ENCODE measurements around the gene DDHD1.
"Not testable (repeated sequence)": the region's sequence is repeated elsewhere in the genome, so short reads cannot be mapped to it uniquely, and the experiment has no call there.

The DDHD1 gene

DNA sequence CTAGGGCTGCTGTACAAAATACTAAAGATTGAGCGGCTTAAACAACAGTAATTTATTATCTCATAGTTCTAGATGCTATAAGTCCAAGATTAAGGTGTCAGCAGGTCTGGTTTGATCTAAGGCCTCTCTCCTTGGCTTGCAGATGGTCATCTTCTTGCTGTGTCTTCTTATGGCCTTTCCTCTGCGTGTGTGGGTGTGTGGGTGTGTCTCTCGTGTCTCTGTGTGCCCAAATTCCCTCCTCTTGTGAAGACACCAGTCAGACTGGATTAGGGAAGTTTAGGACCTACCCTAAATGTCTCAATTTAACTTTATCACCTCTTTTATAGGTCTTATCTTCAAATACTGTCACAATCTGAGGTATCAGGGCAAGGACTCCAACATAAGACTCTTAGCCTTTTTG is 28.3 kb downstream of the DDHD1 start:
- Histone ChIP-seq H3K4me1 (ENCODE audit: control insufficient read depth, insufficient read depth, low read length) (no peaks in the 10 kb centered on the region), H3K36me3 (ENCODE audit: control insufficient read depth, insufficient read depth, low read length) (no peaks in the 10 kb centered on the region), H3K9ac (ENCODE audit: low read depth, low read length) (no peak overlapping the region), H3K9me3 (ENCODE audit: control insufficient read depth, insufficient read depth, low read length) (no peaks in the 10 kb centered on the region), H3K4me3 (ENCODE audit: low read depth, low read length) (no peak overlapping the region), H3K27me3 (ENCODE audit: control insufficient read depth, insufficient read depth, low read length) (no peaks in the 10 kb centered on the region)

DNA sequence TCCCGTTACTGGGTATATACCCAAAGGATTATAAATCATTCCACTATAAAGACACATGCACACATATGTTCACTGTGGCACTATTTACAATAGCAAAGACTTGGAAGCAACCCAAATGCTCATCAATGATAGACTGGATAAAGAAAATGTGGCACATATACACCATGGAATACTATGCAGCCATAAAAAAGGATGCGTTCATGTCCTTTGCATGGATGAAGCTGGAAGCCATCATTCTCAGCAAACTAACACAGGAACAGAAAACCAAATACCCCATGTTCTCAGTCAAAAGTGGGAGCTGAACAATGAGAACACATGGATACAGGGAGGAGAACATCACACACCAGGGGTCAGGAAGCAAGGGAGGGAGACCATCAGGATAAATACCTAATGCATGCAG is 31.7 kb downstream of the DDHD1 start:
- H3K4me3 ChIP-seq (ENCODE audit: low read depth, low read length); H3K27me3 ChIP-seq (ENCODE audit: control insufficient read depth, insufficient read depth, low read length); H3K36me3 ChIP-seq (ENCODE audit: control insufficient read depth, insufficient read depth, low read length); H3K4me1 ChIP-seq (ENCODE audit: control insufficient read depth, insufficient read depth, low read length); H3K9ac ChIP-seq (ENCODE audit: low read depth, low read length); H3K9me3 ChIP-seq (ENCODE audit: control insufficient read depth, insufficient read depth, low read length): not testable (repeated sequence)

- not testable (repeated sequence) for H3K9me3 ChIP-seq (ENCODE audit: control insufficient read depth, insufficient read depth, low read length); H3K36me3 ChIP-seq (ENCODE audit: control insufficient read depth, insufficient read depth, low read length); H3K4me3 ChIP-seq (ENCODE audit: low read depth, low read length); H3K27me3 ChIP-seq (ENCODE audit: control insufficient read depth, insufficient read depth, low read length); H3K4me1 ChIP-seq (ENCODE audit: control insufficient read depth, insufficient read depth, low read length); H3K9ac ChIP-seq (ENCODE audit: low read depth, low read length)
Measured at GRCh38 chr14:53117479-53117878, 35.6 kb downstream of the DDHD1 start.

- H3K4me3 ChIP-seq (ENCODE audit: low read depth, low read length) = no peak overlapping the region
- H3K36me3 ChIP-seq (ENCODE audit: control insufficient read depth, insufficient read depth, low read length) = no peaks in the 10 kb centered on the region
- no peak overlapping the region for H3K9ac ChIP-seq (ENCODE audit: low read depth, low read length)
- no peaks in the 10 kb centered on the region for H3K27me3 ChIP-seq (ENCODE audit: control insufficient read depth, insufficient read depth, low read length)
- peaks cover 12% of the 10 kb centered on the region for H3K4me1 ChIP-seq (ENCODE audit: control insufficient read depth, insufficient read depth, low read length)
- no peaks in the 10 kb centered on the region for H3K9me3 ChIP-seq (ENCODE audit: control insufficient read depth, insufficient read depth, low read length)
Measured at GRCh38 chr14:53113989-53114388, 39.1 kb downstream of the DDHD1 start.

GRCh38 chr14:53110096-53110495 is 43.0 kb downstream of the DDHD1 start:
- peaks cover 14% of the 10 kb centered on the region for H3K4me1 ChIP-seq (ENCODE audit: control insufficient read depth, insufficient read depth, low read length)
- no peaks in the 10 kb centered on the region for H3K9me3 ChIP-seq (ENCODE audit: control insufficient read depth, insufficient read depth, low read length)
- no peaks in the 10 kb centered on the region for H3K36me3 ChIP-seq (ENCODE audit: control insufficient read depth, insufficient read depth, low read length)
- H3K27me3 ChIP-seq (ENCODE audit: control insufficient read depth, insufficient read depth, low read length) = no peaks in the 10 kb centered on the region
- H3K9ac ChIP-seq (ENCODE audit: low read depth, low read length) = no peak overlapping the region
- H3K4me3 ChIP-seq (ENCODE audit: low read depth, low read length) = no peak overlapping the region

DNA sequence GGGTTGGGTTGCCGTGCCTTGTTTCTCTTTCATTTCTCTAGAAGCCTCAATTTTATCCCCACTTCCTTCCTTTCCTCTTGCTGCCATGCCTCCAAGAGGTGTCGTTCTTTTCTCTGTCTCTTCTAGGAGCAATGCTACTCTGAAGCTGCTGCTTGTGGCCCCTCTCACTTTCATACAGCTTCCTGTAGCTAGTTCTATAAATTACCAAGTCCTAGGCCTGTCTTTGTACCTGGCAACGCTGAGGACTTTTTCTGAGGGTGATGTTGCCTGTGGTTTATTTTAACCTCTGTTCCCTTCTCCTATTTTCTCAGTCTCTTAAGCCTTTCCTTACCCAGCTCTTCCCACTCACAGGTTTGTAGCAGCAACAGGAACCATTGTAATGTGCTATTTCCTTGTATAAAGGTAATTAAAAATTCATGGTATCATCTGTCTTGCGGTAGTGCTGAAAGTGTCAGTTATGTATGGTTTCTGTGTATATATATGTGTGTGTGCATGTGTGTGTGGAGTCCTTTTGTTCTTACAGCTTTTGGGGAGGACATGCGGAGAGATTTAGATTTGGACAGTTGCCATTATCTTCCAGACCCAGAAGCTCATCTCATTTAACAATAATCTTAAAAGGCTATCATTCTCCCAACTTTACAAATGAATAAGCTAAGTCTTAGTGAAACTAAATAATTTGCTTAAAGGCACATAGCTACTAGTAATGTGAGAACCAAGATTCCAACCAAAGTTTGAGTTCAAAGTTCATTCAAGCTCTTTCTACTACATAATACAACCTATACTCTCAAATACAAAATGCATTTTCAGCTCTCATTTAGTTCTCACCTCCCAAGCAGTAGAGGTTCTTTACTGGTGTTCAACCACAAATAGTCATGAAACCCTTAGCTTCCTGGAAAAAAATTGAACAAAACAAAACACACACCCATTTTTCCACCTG is 43.8 kb downstream of the DDHD1 start:
- H3K36me3 ChIP-seq (ENCODE audit: control insufficient read depth, insufficient read depth, low read length) = no peaks in the 10 kb centered on the region
- peaks cover 14% of the 10 kb centered on the region for H3K4me1 ChIP-seq (ENCODE audit: control insufficient read depth, insufficient read depth, low read length)
- no peaks in the 10 kb centered on the region for H3K9me3 ChIP-seq (ENCODE audit: control insufficient read depth, insufficient read depth, low read length)
- H3K27me3 ChIP-seq (ENCODE audit: control insufficient read depth, insufficient read depth, low read length) = no peaks in the 10 kb centered on the region
- H3K4me3 ChIP-seq (ENCODE audit: low read depth, low read length) = no peak overlapping the region
- H3K9ac ChIP-seq (ENCODE audit: low read depth, low read length) = no peak overlapping the region

DNA sequence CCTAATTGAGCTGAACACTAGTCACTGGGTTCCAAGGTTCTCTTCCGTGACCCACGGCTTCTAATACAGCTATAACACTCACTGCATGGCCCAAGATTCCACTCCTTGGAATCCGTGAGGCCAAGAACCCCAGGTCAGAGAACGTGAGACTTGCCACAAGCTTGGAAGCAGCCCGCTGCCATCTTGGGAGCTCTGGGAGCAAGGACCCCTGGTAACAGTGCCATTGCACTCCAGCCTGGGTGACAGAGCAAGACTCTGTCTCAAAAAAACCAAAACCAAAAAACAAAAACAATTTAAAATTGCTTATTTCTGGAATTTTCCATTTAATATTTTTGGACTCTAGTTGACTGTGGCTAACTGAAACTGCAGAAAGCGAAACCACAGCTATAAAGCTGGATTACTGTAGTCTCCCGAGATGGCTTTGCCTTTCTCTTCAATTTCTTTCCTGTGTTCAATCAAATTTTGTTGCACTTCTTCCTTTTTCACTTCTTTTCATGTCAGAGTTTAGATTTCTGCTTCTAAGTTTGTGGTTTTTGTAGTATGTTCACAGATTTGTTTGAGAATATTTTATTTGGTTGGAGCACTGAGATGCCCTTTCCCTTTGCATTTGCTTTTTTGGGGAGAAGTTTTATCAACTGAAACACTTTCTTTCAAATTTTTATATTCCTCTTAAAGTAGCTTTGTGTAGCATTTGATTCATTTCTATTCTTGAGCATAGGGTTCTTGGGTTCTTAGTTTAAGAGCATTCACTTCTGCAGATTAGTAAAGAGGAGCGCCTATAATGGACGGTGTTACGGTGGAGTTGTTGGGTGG is 44.6 kb downstream of the DDHD1 start:
- Histone ChIP-seq H3K9me3 (ENCODE audit: control insufficient read depth, insufficient read depth, low read length) (no peaks in the 10 kb centered on the region), H3K27me3 (ENCODE audit: control insufficient read depth, insufficient read depth, low read length) (no peaks in the 10 kb centered on the region), H3K4me1 (ENCODE audit: control insufficient read depth, insufficient read depth, low read length) (peaks cover 14% of the 10 kb centered on the region), H3K9ac (ENCODE audit: low read depth, low read length) (no peak overlapping the region), H3K4me3 (ENCODE audit: low read depth, low read length) (no peak overlapping the region), H3K36me3 (ENCODE audit: control insufficient read depth, insufficient read depth, low read length) (no peaks in the 10 kb centered on the region)

- no peak overlapping the region for H3K9ac ChIP-seq (ENCODE audit: low read depth, low read length)
Measured at GRCh38 chr14:53106768-53107167, 46.4 kb downstream of the DDHD1 start.

DNA sequence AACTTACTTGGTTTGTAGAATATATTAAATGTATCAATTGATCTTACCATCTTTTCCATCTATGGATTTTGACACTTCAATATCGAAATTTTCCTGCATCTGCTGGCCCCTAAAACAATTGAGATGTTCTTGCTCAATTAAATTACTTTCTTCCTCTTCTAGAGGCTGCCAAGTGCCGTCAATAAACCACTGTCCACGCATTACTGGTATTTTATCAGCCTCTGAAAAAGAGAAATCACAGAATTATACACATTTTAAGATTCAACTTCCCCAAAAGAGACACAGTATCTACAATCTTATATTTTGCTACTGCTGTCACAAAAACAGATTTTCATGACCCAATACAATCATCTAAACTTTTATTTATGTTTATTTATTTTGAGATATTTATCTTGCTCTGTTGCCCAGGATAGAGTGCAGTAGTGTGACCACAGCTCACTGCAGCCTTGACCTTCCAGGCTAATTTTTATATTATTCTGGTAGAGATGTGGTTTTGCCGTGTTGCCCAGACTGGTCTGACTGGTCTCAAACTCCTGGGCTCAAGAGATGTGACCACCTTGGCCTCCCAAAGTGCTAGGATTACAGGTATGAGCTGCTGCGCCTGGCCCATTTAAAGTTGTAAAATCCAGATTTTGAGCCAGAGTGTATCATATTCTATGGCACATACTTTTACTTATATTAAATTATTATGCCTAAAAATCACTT is 49.3 kb downstream of the DDHD1 start:
- no peak overlapping the region for H3K9ac ChIP-seq (ENCODE audit: low read depth, low read length)
- no peak overlapping the region for H3K4me3 ChIP-seq (ENCODE audit: low read depth, low read length)
- H3K36me3 ChIP-seq (ENCODE audit: control insufficient read depth, insufficient read depth, low read length) = no peaks in the 10 kb centered on the region
- H3K27me3 ChIP-seq (ENCODE audit: control insufficient read depth, insufficient read depth, low read length) = no peaks in the 10 kb centered on the region
- H3K4me1 ChIP-seq (ENCODE audit: control insufficient read depth, insufficient read depth, low read length) = peaks cover under 1% of the 10 kb centered on the region
- H3K9me3 ChIP-seq (ENCODE audit: control insufficient read depth, insufficient read depth, low read length) = no peaks in the 10 kb centered on the region

More at GRCh38 chr14:53106768-53107167, 46.4 kb downstream of the DDHD1 start:
- Histone ChIP-seq H3K4me1 (ENCODE audit: control insufficient read depth, insufficient read depth, low read length) (peaks cover 13% of the 10 kb centered on the region), H3K9me3 (ENCODE audit: control insufficient read depth, insufficient read depth, low read length) (no peaks in the 10 kb centered on the region), H3K27me3 (ENCODE audit: control insufficient read depth, insufficient read depth, low read length) (no peaks in the 10 kb centered on the region), H3K36me3 (ENCODE audit: control insufficient read depth, insufficient read depth, low read length) (no peaks in the 10 kb centered on the region), H3K4me3 (ENCODE audit: low read depth, low read length) (no peak overlapping the region)

GRCh38 chr14:53093206-53093605 is 59.9 kb downstream of the DDHD1 start:
- H3K27me3 ChIP-seq (ENCODE audit: control insufficient read depth, insufficient read depth, low read length) = no peaks in the 10 kb centered on the region
- H3K4me1 ChIP-seq (ENCODE audit: control insufficient read depth, insufficient read depth, low read length) = no peaks in the 10 kb centered on the region
- no peak overlapping the region for H3K9ac ChIP-seq (ENCODE audit: low read depth, low read length)
- no peak overlapping the region for H3K4me3 ChIP-seq (ENCODE audit: low read depth, low read length)
- H3K36me3 ChIP-seq (ENCODE audit: control insufficient read depth, insufficient read depth, low read length) = no peaks in the 10 kb centered on the region
- H3K9me3 ChIP-seq (ENCODE audit: control insufficient read depth, insufficient read depth, low read length) = no peaks in the 10 kb centered on the region

DNA sequence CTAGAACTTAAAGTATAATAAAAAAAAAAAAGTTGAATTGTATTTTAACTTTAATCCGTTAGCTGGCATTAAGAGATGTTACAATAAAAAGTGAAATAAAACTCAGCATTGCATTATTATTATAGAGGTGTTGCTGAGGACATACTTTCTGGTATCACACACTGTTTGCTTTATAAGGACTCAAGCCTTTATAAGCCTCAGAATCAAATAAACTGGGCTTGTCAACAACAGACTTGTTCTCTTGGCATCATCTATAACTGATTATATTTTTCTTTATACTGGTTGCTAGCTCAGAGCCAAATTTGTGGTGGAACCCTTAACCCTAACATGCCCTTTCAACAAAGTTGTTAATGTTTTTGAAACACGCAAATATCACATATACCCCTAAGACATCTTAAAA is 62.3 kb downstream of the DDHD1 start:
- H3K4me3 ChIP-seq (ENCODE audit: low read depth, low read length) = no peak overlapping the region
- no peak overlapping the region for H3K9ac ChIP-seq (ENCODE audit: low read depth, low read length)
- no peaks in the 10 kb centered on the region for H3K4me1 ChIP-seq (ENCODE audit: control insufficient read depth, insufficient read depth, low read length)
- H3K9me3 ChIP-seq (ENCODE audit: control insufficient read depth, insufficient read depth, low read length) = no peaks in the 10 kb centered on the region
- no peaks in the 10 kb centered on the region for H3K27me3 ChIP-seq (ENCODE audit: control insufficient read depth, insufficient read depth, low read length)
- H3K36me3 ChIP-seq (ENCODE audit: control insufficient read depth, insufficient read depth, low read length) = no peaks in the 10 kb centered on the region
